K562 treated with DMSO at 1 percent for 48 hours (cell line): ENCODE measurements around the gene CELSR2. TPM values are rescaled to one million over a fixed set of nuclear protein-coding genes. Genes with fewer than 3 reads are reported as not detected.

Experiments used
- total RNA-seq: library from RNA; unstranded; fragments of 300-600 nt; gene quantifications from 2 replicates; pipeline ENCODE4 v1.2.3, GENCODE V29; 2022; ENCODE audit warnings: low replicate concordance; ENCODE audit errors: extremely low read depth

CELSR2 gene
- total RNA-seq, result not detected in 2 replicates

GRCh38 chr1:109248797-109249629 lies at the start of gene CELSR2:
TSS of gene CELSR2 (plus strand) at chr1:109249539. CDS start at chr1:109250080, 541 bp downstream.

GRCh38 chr1:109213824-109214693 lies 35.3 kb upstream of the CELSR2 start, which contains the start of gene SARS1:
TSS of gene SARS1 (plus strand) at chr1:109213918. CDS start at chr1:109213993, 75 bp downstream.

GRCh38 chr1:109282952-109283747 lies 33.8 kb downstream of the CELSR2 start, which contains the start of gene PSRC1:
TSS of gene PSRC1 (minus strand) at chr1:109283145.

GRCh38 chr1:109306832-109307273 lies 57.5 kb downstream of the CELSR2 start, which contains the start of gene MYBPHL:
TSS of gene MYBPHL (minus strand) at chr1:109307011. CDS start at chr1:109306991, 20 bp downstream.

Other genes with a start within 250 kb of the CELSR2 start
- gene WDR47, start 207.4 kb upstream of the CELSR2 start, total RNA-seq, result not detected in 2 replicates
- not detected in 2 replicates for gene TAF13, start 173.5 kb upstream of the CELSR2 start, total RNA-seq
- not detected in 2 replicates for gene TMEM167B, start 158.8 kb upstream of the CELSR2 start, total RNA-seq
- gene ELAPOR1, start 135.4 kb upstream of the CELSR2 start, total RNA-seq, result not detected in 2 replicates
- gene SARS1, start 35.6 kb upstream of the CELSR2 start, total RNA-seq, result 288 TPM in 1 of 2 replicates, not detected in the other
- not detected in 2 replicates for gene PSRC1, start 33.6 kb downstream of the CELSR2 start, total RNA-seq
- not detected in 2 replicates for gene MYBPHL, start 57.5 kb downstream of the CELSR2 start, total RNA-seq
- not detected in 2 replicates for gene SORT1, start 148.4 kb downstream of the CELSR2 start, total RNA-seq
- not detected in 2 replicates for gene PSMA5, start 176.9 kb downstream of the CELSR2 start, total RNA-seq
- not detected in 2 replicates for gene SYPL2, start 217.0 kb downstream of the CELSR2 start, total RNA-seq
- not detected in 2 replicates for gene ATXN7L2, start 234.4 kb downstream of the CELSR2 start, total RNA-seq
- not detected in 2 replicates for gene CYB561D1, start 244.6 kb downstream of the CELSR2 start, total RNA-seq